Stimulated activated CD8-positive, alpha-beta memory T cell treated with anti-CD3 and anti-CD28 coated beads, Interleukin-15, amount 100 ng/mL, for 24 hours (primary cell): ENCODE data around the gene ZMIZ1.

Experiments used
- DNase-seq: peaks from one replicate; pipeline ENCODE4 v3.0.0-alpha.2; 2020; ENCODE audit warnings: low read depth

ZMIZ1 gene

DNA sequence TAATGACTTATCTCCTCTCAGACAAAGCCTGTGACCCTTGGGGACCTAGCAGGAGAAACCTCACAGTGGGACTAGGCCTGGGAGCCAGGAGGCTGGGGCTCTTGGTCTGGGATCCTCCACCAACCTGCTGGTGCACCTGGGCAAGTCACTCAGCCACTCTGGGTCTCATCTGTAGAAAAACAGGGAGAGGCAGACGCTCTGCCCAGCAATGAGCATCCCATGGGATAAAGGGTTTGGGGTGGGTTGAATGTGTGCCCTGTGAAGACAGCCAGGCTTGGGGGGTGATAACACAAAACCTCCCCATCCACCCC, 81.6 kb downstream of the ZMIZ1 start:
- no peak for DNase-seq

DNA sequence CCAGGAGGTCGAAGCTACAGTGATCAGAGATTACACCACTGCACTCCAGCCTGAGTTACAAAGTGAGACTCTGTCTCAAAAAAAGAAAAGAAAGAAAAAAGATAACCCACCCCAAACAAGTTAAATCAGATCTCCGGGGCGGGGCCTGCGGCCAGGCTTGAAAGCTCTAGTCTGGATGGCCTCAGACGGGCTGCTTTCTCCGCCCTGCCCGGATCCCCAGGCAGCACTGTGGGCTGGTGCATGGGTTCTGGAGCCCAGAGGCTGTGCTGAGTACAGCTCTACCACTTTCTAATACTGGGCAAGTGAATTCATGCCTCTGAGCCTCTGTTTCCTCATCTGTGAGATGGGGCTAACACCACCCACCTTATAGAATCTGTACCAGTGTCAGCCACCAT, 83.7 kb downstream of the ZMIZ1 start:
- DNase-seq = no peak

DNA sequence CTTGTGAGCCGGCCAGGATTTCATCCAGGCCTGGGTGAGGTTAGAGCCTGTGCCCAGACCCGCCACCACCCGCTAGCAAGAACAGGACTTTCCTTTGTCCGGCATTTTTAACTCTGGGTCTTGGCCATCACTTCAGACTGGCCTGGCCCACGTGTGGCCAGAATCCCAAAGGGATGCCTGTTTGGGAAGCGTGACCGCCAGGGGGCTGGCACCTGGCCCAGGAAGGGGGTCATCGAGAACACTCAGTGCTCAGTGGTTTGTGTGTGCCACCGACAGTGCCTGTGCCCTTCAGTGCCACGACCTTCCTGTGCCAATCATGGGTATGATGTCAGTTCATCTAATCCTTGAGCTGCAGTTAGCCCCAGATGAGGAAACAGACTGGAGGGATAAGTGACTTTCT, 85.0 kb downstream of the ZMIZ1 start:
- no peak for DNase-seq

GRCh38 chr10:79155301-79156081, 86.7 kb downstream of the ZMIZ1 start:
- DNase-seq = no peak

DNA sequence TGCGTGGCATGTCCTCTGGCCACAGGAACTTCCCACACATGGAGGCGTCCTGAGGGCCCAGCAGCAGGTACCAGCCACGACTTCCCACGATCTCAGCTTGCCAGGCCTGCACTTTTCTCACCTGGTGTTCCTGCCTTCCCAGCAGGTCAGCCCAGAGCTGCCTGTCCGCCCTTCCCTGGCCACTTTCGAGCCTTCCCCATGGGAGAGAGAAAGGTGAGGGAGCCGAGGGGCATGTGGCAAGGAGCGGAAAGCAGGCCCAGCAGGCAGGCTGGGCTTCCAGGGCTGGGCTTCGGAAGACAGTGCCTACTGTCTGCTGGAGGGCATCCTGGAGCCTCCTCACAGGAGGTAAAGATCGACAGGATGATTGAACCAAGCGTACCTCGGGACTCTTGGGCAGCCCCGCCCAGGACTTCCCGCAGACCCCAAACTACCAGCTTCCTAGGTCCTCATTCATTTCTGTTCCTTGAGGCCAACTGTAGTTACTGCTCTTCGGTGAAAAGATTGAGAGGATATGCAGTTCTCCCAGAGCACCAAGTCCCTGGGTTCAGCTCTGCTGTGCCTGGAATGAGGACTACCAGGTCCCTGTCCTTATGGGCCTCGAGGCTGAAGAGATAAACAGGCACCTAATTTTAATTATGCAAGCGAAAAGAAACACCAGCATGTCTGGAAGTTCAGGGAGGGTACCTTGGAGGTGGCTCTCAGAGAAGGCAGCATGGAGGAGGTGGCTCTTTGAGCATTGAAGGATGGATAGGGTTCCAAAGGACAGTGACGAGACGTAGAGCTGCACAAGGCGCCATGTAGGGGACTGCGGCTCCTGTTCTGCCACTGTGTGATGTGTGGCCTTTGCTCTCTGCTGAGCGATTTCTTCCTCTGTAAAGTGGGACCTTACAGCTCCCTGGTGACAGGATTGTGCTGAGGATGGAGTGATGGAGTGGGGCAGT, 87.8 kb downstream of the ZMIZ1 start:
- DNase-seq = no peak

GRCh38 chr10:79158004-79158340, 89.2 kb downstream of the ZMIZ1 start:
- no peak for DNase-seq

- no peak for DNase-seq
Observed at GRCh38 chr10:79158402-79159097, 89.8 kb downstream of the ZMIZ1 start.

- no peak for DNase-seq
Observed at GRCh38 chr10:79159141-79159651, 90.4 kb downstream of the ZMIZ1 start.

DNA sequence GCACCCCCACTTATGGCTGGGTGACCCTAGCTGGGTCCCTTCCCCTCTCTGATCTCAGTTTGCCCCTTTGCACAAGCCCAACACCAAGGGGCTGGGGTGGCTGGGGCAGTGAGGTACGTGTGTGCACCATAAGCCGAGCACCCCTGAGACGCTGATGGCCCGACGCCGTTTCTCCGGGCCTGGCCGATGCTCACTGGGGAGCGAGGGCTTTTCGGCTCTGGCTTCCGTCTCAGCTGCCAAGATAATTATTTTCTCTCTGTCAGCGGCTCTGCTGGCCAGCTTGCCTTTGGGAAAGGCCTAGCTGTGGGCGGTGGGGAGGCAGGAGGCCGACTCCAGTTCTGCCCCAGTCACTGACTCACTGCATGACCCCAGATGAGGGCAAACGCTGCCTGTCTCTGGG, 91.0 kb downstream of the ZMIZ1 start:
- no peak for DNase-seq

GRCh38 chr10:79160191-79160590, 91.4 kb downstream of the ZMIZ1 start:
- DNase-seq = no peak

- DNase-seq = no peak
Observed at GRCh38 chr10:79161557-79161956, 92.8 kb downstream of the ZMIZ1 start.

DNA sequence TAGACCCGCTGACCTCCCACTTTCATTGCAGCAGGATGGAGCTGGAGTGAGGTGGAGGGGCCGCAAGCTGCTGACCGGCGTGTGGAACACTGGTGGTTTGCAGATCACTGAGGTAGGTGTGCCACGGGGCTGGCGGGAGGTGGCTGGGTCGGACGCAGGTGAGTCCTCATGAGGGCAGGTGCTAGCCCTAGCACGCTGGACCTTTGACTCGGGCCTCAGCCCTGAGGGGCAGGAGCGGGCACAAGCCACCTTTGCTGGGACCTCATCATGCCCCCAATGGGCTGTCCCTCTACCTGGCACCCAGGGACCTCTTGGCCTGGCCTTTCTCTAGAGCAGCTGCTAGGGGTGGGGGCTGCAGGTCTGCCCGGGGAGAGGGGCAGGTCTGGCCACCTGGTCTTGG, 93.3 kb downstream of the ZMIZ1 start:
- no peak for DNase-seq

DNA sequence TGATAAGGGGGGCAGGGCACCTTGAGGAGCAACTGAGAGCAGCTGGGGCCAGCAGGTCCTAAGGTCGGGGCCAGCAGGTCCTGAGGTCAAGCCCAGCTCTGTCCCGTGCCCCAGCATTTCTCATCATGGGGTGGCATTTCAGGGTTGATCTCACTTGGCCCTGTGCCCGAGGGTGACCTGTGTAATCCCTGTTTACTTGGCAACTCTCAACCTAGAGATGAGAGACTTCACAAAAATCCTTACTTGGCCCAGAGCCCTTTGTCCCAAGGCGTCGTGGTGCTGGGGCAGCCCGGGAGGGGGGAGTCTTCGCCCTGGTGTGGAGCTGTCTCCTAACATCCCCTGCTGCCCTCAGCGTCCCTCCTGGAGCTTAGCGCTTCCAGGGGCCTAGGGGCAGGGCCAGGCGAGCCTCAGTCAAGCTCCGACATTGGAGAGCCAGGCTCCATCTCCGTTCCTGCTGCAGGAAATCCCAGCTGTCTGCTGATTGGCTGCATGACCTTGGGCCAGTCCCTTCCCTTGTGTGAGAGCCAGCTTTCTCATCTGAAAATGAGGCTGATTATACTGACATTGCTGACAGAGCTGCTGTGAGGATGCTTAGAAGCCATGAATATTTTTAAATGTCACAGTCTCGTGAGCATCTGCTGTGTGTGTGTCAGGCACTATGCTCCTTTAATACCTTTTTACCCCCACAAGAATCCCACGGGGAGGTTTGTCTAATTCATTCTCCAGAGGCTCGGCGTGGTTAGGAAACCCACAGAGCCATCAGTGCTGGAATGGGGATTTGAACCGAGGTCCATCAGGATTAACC, 94.3 kb downstream of the ZMIZ1 start:
- no peak for DNase-seq

- DNase-seq = no peak
Observed at GRCh38 chr10:79163666-79163975, 94.9 kb downstream of the ZMIZ1 start.

GRCh38 chr10:79164075-79164474, 95.3 kb downstream of the ZMIZ1 start:
- no peak for DNase-seq

DNA sequence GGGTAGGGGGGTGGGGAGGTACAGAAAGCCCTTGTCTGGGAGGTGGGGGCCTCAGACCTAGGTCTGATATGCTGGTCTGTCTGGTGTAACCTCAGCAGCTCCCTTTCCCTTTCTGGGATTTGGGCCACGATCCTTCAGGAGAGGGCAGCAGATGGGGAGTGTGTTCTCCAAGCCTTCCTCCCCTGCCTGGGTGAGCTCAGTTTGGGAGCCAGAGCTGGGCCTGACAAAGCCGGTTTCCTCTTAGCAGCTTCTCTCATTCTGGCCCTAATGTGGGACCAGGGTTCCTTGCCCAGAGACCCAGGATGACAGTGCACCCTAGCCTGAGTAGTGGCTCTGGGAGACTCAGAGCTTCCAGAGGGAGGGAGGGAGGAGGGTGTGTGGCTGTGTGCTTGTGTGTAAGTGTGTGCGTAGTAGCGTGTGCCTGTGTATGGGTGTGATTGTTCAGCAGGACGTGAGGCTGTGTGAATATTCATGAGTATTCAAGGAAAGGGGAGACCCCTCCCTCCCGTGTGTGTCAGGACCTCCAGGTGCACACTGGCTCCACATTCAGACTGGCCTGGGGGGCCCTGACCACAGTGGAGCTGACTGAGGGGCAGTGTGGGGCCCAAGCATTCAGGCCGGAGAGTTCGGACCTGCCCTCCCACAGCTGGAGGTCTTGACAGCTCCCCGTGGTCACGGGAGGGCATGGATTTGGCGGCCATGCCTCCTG, 96.5 kb downstream of the ZMIZ1 start:
- DNase-seq = no peak

- DNase-seq = no peak
Observed at GRCh38 chr10:79166312-79166721, 97.6 kb downstream of the ZMIZ1 start.

DNA sequence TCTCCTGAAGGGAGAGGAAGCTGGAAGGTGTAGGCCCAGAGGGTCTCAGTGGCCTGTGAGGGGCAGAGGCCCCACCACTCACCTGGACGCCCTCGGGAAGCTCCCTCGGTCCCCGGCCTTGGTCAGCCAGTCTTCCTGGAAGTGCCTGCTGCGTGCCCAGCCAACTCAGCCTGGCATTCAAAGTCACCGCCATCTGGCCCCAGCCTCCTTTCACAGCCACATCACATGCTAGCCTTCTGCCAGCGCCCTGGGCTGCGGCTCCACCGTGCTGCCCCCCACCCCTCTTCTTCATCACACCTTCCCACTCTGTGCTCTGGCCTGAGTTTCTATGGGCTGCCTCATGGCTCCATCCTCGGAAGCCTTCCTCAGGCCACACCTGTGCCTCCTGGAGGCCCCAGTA, 98.0 kb downstream of the ZMIZ1 start:
- DNase-seq = no peak

GRCh38 chr10:79167537-79167936, 98.8 kb downstream of the ZMIZ1 start:
- no peak for DNase-seq

- DNase-seq = no peak
Observed at GRCh38 chr10:79168210-79168609, 99.4 kb downstream of the ZMIZ1 start.

- no peak for DNase-seq
Observed at GRCh38 chr10:79170226-79170752, 101.5 kb downstream of the ZMIZ1 start.
